Frontal cortex (tissue), 4 donors: ENCODE measurements around the gene CWF19L1. TPM values are rescaled to one million over a fixed set of nuclear protein-coding genes. Genes with fewer than 3 reads are reported as not detected.

Experiments used
- DNase-seq, 2 donors: peaks; one replicate each; pipeline ENCODE4 v3.0.0; 2012; ENCODE audit warnings: low spot score in 2 of 2
- FAIRE-seq: peaks from 2 replicates; lab custom pipeline; 2012; peaks lifted over from hg19 to GRCh38; lab: Jason Lieb, UNC
- total RNA-seq: library from RNA; depleted of rRNA; stranded (reverse); fragments of >200 nt; gene quantifications from one replicate; pipeline ENCODE4 v1.2.3, GENCODE V29; 2014
- donor health status: control.
- donor health status: control.
- donor health status: control.

CWF19L1 gene
- total RNA-seq, 1 donor from 2014 or later, result 40.8 TPM

- DNase-seq (no peak), FAIRE-seq (no peak)
Measured at GRCh38 chr10:100265821-100266485, 1.5 kb downstream of the CWF19L1 start.

- no peak for FAIRE-seq
- no peak for DNase-seq
Measured at GRCh38 chr10:100254191-100254590, 13.2 kb downstream of the CWF19L1 start.

GRCh38 chr10:100253041-100253440, 14.4 kb downstream of the CWF19L1 start:
- no peak for DNase-seq
- FAIRE-seq, result no peak

GRCh38 chr10:100248820-100249219, 18.6 kb downstream of the CWF19L1 start:
- FAIRE-seq, result no peak
- no peak for DNase-seq

- FAIRE-seq (no peak), DNase-seq (no peak)
Measured at GRCh38 chr10:100245484-100246220, 21.8 kb downstream of the CWF19L1 start.

GRCh38 chr10:100239851-100240250, 27.6 kb downstream of the CWF19L1 start:
- FAIRE-seq, result no peak

GRCh38 chr10:100238429-100238828, 29.0 kb downstream of the CWF19L1 start:
- DNase-seq, result no peak
- no peak for FAIRE-seq

More at GRCh38 chr10:100239851-100240250, 27.6 kb downstream of the CWF19L1 start:
- DNase-seq, result no peak

GRCh38 chr10:100232101-100232500, 35.3 kb downstream of the CWF19L1 start:
- no peak for FAIRE-seq

GRCh38 chr10:100229819-100230422, 37.5 kb downstream of the CWF19L1 start:
- FAIRE-seq (no peak), DNase-seq (no peak)

More at GRCh38 chr10:100232101-100232500, 35.3 kb downstream of the CWF19L1 start:
- DNase-seq, result no peak

GRCh38 chr10:100223879-100224278, 43.6 kb downstream of the CWF19L1 start:
- FAIRE-seq, result no peak

GRCh38 chr10:100222529-100222928, 44.9 kb downstream of the CWF19L1 start:
- no peak for FAIRE-seq

More at GRCh38 chr10:100223879-100224278, 43.6 kb downstream of the CWF19L1 start:
- no peak for DNase-seq

GRCh38 chr10:100216006-100216405, 51.4 kb downstream of the CWF19L1 start:
- FAIRE-seq, result no peak
- no peak for DNase-seq

More at GRCh38 chr10:100222529-100222928, 44.9 kb downstream of the CWF19L1 start:
- DNase-seq, result no peak

GRCh38 chr10:100209303-100209702, 58.1 kb downstream of the CWF19L1 start:
- no peak for FAIRE-seq
- no peak for DNase-seq

GRCh38 chr10:100208276-100208675, 59.2 kb downstream of the CWF19L1 start:
- no peak for FAIRE-seq
- DNase-seq, result no peak

- FAIRE-seq (no peak), DNase-seq (no peak)
Measured at GRCh38 chr10:100204370-100204769, 63.1 kb downstream of the CWF19L1 start.

GRCh38 chr10:100201549-100201948, 65.9 kb downstream of the CWF19L1 start:
- FAIRE-seq, result no peak
- DNase-seq, result no peak

GRCh38 chr10:100194711-100195110, 72.7 kb downstream of the CWF19L1 start:
- no peak for FAIRE-seq
- DNase-seq, result no peak

- no peak for DNase-seq
- no peak for FAIRE-seq
Measured at GRCh38 chr10:100192350-100192749, 75.1 kb downstream of the CWF19L1 start.

GRCh38 chr10:100186253-100187212, 80.9 kb downstream of the CWF19L1 start:
- no peak for FAIRE-seq
- DNase-seq, result peak in 1 of 2 donors; percentile 25
